OCI-LY7 (cell line): ENCODE data around the gene MTHFD1L. TPM values are rescaled to one million over a fixed set of nuclear protein-coding genes. Genes with fewer than 3 reads are reported as not detected.

Experiments
- BruUV-seq: library from RNA; stranded (reverse); fragments of 400-500 nt; replicated peaks from 2 replicates; lab custom pipeline; 2021; lab: Mats Ljungman, UMichigan
- CTCF ChIA-PET: fragments of 300-600 bp; sonication (Branson Sonifier 250); formaldehyde crosslinking; loops from one replicate; lab custom pipeline; 2022; ENCODE audit warnings: antibody characterized with exemption; ENCODE audit not compliant: unreplicated experiment; lab: Charles Lee
- POLR2A ChIA-PET: fragments of 300-600 bp; sonication (Branson Sonifier 250); formaldehyde crosslinking; loops from one replicate; lab custom pipeline; 2022; ENCODE audit warnings: antibody characterized with exemption; lab: Charles Lee
- DNase-seq: peaks from one replicate; pipeline ENCODE4 v3.0.0-alpha.2; 2015; ENCODE audit warnings: low spot score
- H2AFZ ChIP-seq: fragments of 200-600 bp; sonication (generic), shearing (Covaris generic); 2 replicates; pipeline ENCODE4 v1.6.1; 2014; ENCODE audit warnings: mild to moderate bottlenecking, antibody characterized with exemption, low read length, moderate library complexity
- H3K27ac ChIP-seq: fragments of 200-600 bp; sonication (generic); 2 replicates; pipeline ENCODE4 v1.5.1; 2014; ENCODE audit warnings: mixed run types, low read depth, mild to moderate bottlenecking, moderate library complexity, low read length, inconsistent platforms; ENCODE audit not compliant: poor library complexity, severe bottlenecking
- H3K36me3 ChIP-seq: fragments of 200-600 bp; sonication (generic); 2 replicates; pipeline ENCODE4 v1.6.1; 2014; ENCODE audit warnings: mild to moderate bottlenecking, antibody characterized with exemption, low read length, moderate library complexity, mixed read lengths; ENCODE audit not compliant: insufficient read depth
- H3K4me1 ChIP-seq: fragments of 200-600 bp; sonication (generic); 2 replicates; pipeline ENCODE4 v1.5.1; 2014; ENCODE audit warnings: mild to moderate bottlenecking, low read length; ENCODE audit not compliant: insufficient read depth, poor library complexity, severe bottlenecking
- H3K4me2 ChIP-seq: fragments of 200-600 bp; sonication (generic); 2 replicates; pipeline ENCODE4 v1.6.1; 2014; ENCODE audit warnings: mild to moderate bottlenecking, low read length
- H3K4me3 ChIP-seq: fragments of 200-600 bp; sonication (generic); 2 replicates; pipeline ENCODE4 v1.5.1; 2014; ENCODE audit warnings: mild to moderate bottlenecking, low read depth, low read length; ENCODE audit not compliant: poor library complexity, severe bottlenecking
- H3K79me2 ChIP-seq: fragments of 200-600 bp; sonication (generic); 2 replicates; pipeline ENCODE4 v1.6.1; 2016; ENCODE audit warnings: low read depth, mild to moderate bottlenecking, low read length, moderate library complexity, mixed read lengths; ENCODE audit not compliant: insufficient read depth
- H3K9me2 ChIP-seq: fragments of 200-600 bp; sonication (generic); 2 replicates; pipeline ENCODE4 v1.6.1; 2016; ENCODE audit warnings: mild to moderate bottlenecking, low read length, mixed read lengths; ENCODE audit not compliant: insufficient read depth
- H3K9me3 ChIP-seq: fragments of 200-600 bp; sonication (generic); 2 replicates; pipeline ENCODE4 v1.6.1; 2014; ENCODE audit warnings: mild to moderate bottlenecking, mixed run types, low read length, mixed read lengths
- H4K20me1 ChIP-seq: fragments of 200-600 bp; sonication (generic); 2 replicates; pipeline ENCODE4 v1.6.1; 2014; ENCODE audit warnings: mild to moderate bottlenecking, antibody characterized with exemption, low read length, moderate library complexity, mixed read lengths; ENCODE audit not compliant: insufficient read depth
- EZH2phosphoT487 ChIP-seq: fragments of 200-600 bp; sonication (generic); IDR thresholded peaks from 2 replicates; pipeline ENCODE4 v1.6.1; 2018; ENCODE audit warnings: low read depth, borderline replicate concordance, mild to moderate bottlenecking, mixed run types, antibody characterized with exemption, low read length, moderate library complexity, mixed read lengths
- intact Hi-C: fragments of 100-400 bp; cut with micrococcal nuclease; formaldehyde crosslinking; loops from one replicate; pipeline ENCODE4 v1.10.0; 2022; ENCODE audit not compliant: unreplicated experiment
- total RNA-seq, 2 experiments: library from RNA; depleted of rRNA in 1 of 2; stranded (reverse); fragments of >200 nt in 1 of 2; shearing (Covaris generic) in 1 of 2; gene quantifications; 2 replicates each; pipeline ENCODE4 v1.2.3, GENCODE V29; 2014 to 2022
- TF ChIP-seq, protein P1 (sequence below): fragments of 200-600 bp; sonication (generic); conservative IDR thresholded peaks from 2 replicates; pipeline ENCODE4 v1.5.1; 2014; ENCODE audit warnings: mild to moderate bottlenecking, antibody characterized with exemption, low read length, moderate library complexity, mixed read lengths

MTHFD1L gene
- total RNA-seq, 2 experiments from 2014 or later = 68.4 to 144 TPM

DNA sequence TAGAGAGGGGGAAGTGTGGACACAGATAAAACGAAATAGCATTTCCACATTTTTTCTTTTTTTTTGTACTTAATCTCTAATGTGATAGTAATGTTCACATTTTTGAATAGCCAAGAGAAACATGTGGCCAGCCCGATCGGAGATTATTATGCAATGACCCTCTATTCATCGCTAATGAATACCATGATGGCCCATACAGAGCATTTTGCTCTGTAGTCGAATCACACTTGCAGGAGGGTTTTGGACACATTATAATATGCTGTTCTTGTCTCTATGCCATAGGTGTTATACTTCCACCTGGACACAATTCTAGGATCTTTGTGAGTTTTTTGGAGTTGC lies 60.1 kb downstream of the MTHFD1L start:
- peaks cover 88% of the 10 kb centered on the region for H3K36me3 ChIP-seq
- no peak overlapping the region for H2AFZ ChIP-seq
- no peaks in the 10 kb centered on the region for H3K4me1 ChIP-seq
- H3K4me3 ChIP-seq = no peak overlapping the region
- no peaks in the 10 kb centered on the region for H3K9me3 ChIP-seq
- H3K4me2 ChIP-seq = no peak overlapping the region
- no peaks in the 10 kb centered on the region for H3K79me2 ChIP-seq
- CTCF ChIA-PET = no interaction called here
- no peak overlapping the region for H3K27ac ChIP-seq
- POLR2A ChIA-PET = no interaction called here
- DNase-seq = no peak
- no TSS peak for BruUV-seq
- TF ChIP-seq EZH2phosphoT487 = no peak
- intact Hi-C loops = no loop called here
- H4K20me1 ChIP-seq = no peaks in the 10 kb centered on the region
- H3K9me2 ChIP-seq = no peaks in the 10 kb centered on the region

DNA sequence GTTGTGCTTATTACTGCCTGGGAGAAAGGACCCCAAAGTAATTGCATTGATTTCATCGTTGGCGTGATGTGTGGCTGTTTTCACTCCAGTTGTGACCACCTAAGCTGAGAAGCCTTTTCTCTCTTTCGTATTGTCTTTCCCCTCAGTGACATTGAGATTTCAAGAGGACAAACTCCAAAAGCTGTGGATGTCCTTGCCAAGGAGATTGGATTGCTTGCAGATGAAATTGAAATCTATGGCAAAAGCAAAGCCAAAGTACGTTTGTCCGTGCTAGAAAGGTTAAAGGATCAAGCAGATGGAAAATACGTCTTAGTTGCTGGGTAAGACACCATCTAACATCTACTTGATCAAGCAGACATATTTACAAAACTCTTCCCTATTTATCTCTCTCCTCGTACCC lies 60.5 kb downstream of the MTHFD1L start:
- Histone ChIP-seq H3K4me3 (no peak overlapping the region), H3K27ac (no peak overlapping the region), H3K36me3 (peaks cover 92% of the 10 kb centered on the region), H3K4me1 (no peaks in the 10 kb centered on the region), H2AFZ (no peak overlapping the region), H3K79me2 (no peaks in the 10 kb centered on the region), H3K9me3 (no peaks in the 10 kb centered on the region), H4K20me1 (no peaks in the 10 kb centered on the region), H3K4me2 (no peak overlapping the region), H3K9me2 (no peaks in the 10 kb centered on the region)
- TF ChIP-seq, protein P1, sequence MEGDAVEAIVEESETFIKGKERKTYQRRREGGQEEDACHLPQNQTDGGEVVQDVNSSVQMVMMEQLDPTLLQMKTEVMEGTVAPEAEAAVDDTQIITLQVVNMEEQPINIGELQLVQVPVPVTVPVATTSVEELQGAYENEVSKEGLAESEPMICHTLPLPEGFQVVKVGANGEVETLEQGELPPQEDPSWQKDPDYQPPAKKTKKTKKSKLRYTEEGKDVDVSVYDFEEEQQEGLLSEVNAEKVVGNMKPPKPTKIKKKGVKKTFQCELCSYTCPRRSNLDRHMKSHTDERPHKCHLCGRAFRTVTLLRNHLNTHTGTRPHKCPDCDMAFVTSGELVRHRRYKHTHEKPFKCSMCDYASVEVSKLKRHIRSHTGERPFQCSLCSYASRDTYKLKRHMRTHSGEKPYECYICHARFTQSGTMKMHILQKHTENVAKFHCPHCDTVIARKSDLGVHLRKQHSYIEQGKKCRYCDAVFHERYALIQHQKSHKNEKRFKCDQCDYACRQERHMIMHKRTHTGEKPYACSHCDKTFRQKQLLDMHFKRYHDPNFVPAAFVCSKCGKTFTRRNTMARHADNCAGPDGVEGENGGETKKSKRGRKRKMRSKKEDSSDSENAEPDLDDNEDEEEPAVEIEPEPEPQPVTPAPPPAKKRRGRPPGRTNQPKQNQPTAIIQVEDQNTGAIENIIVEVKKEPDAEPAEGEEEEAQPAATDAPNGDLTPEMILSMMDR = no peak
- no peak for TF ChIP-seq EZH2phosphoT487
- CTCF ChIA-PET = no interaction called here
- intact Hi-C loops = no loop called here
- no peak for DNase-seq
- POLR2A ChIA-PET = no interaction called here
- BruUV-seq = no TSS peak

DNA sequence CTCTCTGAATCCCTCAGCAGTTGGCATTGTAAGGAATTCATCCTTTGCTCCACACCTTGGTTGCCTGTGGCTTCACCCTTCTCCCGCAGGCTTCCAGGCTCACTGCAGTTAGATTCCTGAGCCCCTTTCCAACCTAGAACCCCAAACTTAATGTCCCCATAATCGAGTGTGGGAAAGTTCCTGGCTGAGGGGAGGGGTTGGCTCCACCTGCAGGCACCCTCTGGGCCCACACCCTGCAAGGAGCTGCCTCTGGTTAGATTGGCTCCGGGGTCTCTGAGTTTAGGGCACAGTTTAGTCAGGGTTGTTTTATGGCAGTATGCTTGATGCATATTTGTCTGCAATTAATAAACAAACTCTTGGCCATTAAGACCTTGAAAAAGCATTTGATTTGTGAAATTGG lies 63.4 kb downstream of the MTHFD1L start:
- no peak overlapping the region for H3K27ac ChIP-seq
- intact Hi-C loops = no loop called here
- POLR2A ChIA-PET = interaction anchor here (0.8 kb wide), 1 partner anchor 15 kb away, joined by 4 read pairs; no protein-coding TSS in a partner anchor
- BruUV-seq = no TSS peak
- no peaks in the 10 kb centered on the region for H3K9me2 ChIP-seq
- no peak overlapping the region for H2AFZ ChIP-seq
- H3K79me2 ChIP-seq = no peaks in the 10 kb centered on the region
- no peaks in the 10 kb centered on the region for H3K4me1 ChIP-seq
- H3K36me3 ChIP-seq = peaks cover 91% of the 10 kb centered on the region
- TF ChIP-seq, protein P1 = peak; percentile 63
- TF ChIP-seq EZH2phosphoT487 = no peak
- no peaks in the 10 kb centered on the region for H3K9me3 ChIP-seq
- DNase-seq = no peak
- no peak overlapping the region for H3K4me3 ChIP-seq
- no peaks in the 10 kb centered on the region for H4K20me1 ChIP-seq
- CTCF ChIA-PET = no interaction called here
- no peak overlapping the region for H3K4me2 ChIP-seq
